Measurements from ENCODE around the gene GPHN.

- TF ChIP-seq POLR2A (IDR thresholded peaks at IDR 0.05): no peak
- no peak for TF ChIP-seq CTCF (IDR thresholded peaks at IDR 0.05)
These were observed 436.9 kb downstream of the GPHN start for GRCh38 chr14:66944872-66945271.
